ENCODE results near the gene PCDHGB3.
"Not testable (repeated sequence)": the region's sequence is repeated elsewhere in the genome, so short reads cannot be mapped to it uniquely, and the experiment has no call there.

Gene PCDHGB3

DNA sequence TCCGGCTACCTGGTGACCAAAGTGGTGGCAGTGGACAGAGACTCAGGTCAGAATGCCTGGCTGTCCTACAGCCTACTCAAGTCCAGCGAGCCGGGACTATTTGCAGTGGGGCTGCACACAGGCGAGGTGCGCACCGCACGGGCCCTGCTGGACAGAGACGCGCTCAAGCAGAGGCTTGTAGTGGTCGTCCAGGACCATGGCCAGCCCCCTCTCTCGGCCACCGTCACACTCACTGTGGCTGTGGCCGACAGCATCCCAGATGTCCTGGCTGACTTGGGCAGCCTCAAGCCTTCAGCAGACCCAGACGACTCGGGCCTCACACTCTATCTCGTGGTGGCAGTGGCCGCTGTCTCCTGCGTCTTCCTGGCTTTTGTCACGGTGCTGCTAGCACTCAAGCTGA lies 13.1 kb upstream of the PCDHGB3 start:
- no peak for DNase-seq (ENCODE audit: low read depth in 2 of 2)

DNA sequence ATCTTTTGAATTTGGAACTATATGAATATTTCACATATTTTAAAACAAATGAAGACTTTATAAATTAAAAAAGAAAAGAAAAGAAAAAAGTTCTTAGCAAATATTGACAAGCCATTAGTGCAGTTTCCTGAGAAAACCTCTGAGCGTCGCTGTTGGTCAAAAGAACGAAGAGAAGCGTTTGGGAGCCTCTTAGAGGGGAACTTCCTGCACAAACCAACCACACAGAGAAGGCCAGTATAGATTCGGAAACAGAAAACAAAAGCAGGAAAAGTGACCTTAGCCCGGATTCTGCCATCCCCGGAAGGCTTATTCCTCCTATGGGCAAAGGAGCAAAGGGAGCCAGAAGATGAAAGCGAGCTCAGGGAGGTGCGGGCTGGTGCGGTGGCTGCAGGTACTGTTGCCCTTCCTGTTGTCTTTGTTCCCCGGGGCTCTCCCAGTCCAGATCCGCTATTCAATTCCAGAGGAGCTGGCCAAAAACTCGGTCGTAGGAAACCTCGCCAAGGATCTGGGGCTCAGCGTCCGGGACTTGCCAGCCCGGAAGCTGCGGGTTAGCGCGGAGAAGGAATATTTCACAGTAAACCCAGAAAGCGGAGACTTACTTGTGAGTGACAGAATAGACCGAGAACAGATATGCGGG lies 10.1 kb upstream of the PCDHGB3 start, which contains the start of gene PCDHGB2:
Gene PCDHGB2, plus strand, starts transcription at position 205 of the 637 bp plus-strand sequence. Its CDS starts 142 bp downstream, at position 347.
- DNase-seq (ENCODE audit: low read depth in 2 of 2): no peak

DNA sequence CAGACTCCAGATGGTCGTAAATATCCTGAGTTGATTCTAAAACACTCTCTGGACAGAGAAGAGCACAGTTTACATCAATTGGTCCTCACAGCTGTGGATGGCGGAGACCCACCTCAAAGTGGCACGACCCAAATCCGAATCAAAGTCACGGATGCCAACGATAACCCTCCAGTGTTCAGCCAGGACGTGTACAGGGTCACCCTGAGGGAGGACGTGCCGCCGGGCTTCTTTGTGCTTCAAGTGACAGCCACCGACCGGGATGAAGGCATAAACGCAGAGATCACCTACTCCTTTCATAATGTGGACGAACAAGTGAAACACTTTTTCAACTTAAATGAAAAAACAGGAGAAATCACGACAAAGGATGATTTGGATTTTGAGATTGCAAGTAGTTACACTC lies 9.4 kb upstream of the PCDHGB3 start:
- DNase-seq (ENCODE audit: low read depth in 2 of 2): no peak

DNA sequence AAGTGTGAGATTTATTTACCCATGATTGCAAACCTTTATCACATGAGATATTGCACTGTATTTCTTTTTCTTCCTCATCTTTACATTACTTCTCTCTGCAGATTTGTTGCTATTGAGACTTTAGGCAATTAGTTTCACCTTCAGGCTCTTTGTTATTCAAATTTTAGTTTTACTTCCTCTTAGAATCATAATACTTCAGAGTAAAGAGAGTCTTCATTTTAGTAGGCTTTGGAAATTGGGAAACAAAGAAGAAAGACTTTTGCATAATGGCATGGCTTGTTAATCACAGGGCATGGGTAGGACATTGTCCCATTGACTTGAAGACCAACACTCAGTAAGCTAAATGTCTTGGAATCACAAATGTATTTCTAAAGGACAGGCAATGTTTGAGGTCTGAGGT lies 7.3 kb upstream of the PCDHGB3 start:
- no peak for DNase-seq (ENCODE audit: low read depth in 2 of 2)

DNA sequence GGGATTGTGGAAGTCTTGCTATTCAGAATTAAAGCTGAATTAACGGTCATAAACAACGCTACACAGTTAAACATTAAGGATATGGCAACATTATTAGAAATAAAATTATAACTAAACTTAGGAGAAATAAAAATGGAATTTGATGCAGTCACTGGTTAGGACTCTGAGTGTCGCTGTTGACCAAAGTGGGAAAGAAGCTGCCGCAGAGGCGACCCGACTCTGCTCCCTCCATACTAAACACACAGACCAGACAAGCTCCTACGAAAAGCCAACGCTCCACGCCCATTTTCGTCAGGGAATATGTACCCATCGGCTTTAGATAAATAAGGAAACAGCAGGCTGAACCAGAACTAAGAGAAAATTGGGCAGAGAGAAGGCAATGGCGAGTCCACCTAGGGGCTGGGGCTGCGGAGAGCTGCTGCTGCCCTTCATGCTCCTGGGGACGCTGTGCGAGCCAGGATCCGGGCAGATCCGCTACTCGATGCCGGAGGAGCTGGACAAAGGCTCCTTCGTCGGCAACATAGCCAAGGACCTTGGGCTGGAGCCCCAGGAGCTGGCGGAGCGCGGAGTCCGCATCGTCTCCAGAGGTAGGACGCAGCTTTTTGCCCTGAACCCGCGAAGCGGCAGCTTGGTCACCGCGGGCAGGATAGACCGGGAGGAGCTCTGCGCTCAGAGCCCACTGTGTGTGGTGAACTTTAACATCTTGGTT lies 5.9 kb upstream of the PCDHGB3 start, which contains the start of gene PCDHGA5:
Gene PCDHGA5, plus strand, starts transcription at position 211 of the 709 bp plus-strand sequence. Its CDS starts 169 bp downstream, at position 380.
- DNase-seq (ENCODE audit: low read depth in 2 of 2): no peak

DNA sequence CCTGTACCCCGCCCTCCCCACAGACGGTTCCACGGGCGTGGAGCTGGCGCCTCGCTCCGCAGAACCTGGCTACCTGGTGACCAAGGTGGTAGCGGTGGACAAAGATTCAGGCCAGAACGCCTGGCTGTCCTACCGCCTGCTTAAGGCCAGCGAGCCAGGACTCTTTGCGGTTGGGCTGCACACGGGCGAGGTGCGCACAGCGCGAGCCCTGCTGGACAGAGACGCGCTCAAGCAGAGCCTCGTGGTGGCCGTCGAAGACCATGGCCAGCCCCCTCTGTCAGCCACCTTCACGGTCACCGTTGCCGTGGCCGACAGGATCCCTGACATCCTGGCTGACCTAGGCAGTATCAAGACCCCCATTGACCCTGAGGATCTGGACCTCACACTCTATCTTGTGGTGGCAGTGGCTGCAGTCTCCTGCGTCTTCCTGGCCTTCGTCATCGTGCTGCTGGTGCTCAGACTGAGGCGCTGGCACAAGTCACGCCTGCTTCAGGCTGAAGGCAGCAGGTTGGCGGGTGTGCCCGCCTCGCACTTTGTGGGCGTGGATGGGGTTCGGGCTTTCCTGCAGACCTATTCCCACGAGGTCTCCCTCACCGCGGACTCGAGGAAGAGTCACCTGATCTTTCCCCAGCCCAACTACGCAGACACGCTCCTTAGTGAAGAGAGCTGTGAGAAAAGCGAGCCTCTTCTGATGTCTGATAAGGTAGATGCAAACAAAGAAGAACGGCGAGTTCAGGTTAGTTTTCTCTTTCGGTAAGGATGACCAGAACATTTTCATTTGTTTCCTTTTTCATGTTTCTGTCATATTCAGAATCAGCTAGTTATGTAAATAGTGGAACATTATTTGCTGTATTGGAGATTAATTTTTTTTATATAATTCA lies 3.8 kb upstream of the PCDHGB3 start:
- DNase-seq (ENCODE audit: low read depth in 2 of 2): no peak

DNA sequence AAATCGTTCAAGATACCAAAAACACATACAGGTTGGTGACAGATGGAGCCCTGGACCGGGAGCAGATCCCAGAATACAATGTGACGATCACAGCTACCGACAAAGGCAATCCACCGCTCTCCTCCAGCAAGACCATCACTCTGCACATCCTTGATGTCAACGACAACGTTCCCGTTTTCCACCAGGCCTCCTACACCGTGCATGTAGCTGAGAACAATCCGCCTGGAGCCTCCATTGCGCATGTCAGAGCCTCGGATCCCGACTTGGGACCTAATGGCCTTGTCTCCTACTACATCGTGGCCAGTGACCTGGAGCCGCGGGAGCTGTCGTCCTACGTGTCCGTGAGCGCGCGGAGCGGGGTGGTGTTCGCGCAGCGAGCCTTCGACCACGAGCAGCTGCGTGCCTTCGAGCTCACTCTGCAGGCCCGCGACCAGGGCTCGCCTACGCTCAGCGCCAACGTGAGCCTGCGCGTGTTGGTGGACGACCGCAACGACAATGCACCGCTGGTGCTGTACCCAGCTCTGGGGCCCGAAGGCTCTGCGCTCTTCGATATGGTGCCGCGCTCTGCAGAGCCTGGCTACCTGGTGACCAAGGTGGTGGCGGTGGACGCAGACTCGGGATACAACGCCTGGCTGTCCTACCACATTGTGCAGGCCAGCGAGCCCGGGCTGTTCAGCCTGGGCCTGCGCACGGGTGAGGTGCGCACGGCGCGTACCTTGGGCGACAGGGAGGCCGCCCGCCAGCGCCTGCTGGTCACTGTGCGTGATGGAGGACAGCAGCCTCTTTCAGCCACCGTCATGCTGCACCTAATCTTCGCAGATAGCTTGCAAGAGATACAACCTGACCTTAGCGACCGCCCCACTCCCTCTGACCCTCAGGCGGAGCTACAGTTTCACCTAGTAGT lies 1.8 kb downstream of the PCDHGB3 start:
- DNase-seq (ENCODE audit: low read depth in 2 of 2): no peak

DNA sequence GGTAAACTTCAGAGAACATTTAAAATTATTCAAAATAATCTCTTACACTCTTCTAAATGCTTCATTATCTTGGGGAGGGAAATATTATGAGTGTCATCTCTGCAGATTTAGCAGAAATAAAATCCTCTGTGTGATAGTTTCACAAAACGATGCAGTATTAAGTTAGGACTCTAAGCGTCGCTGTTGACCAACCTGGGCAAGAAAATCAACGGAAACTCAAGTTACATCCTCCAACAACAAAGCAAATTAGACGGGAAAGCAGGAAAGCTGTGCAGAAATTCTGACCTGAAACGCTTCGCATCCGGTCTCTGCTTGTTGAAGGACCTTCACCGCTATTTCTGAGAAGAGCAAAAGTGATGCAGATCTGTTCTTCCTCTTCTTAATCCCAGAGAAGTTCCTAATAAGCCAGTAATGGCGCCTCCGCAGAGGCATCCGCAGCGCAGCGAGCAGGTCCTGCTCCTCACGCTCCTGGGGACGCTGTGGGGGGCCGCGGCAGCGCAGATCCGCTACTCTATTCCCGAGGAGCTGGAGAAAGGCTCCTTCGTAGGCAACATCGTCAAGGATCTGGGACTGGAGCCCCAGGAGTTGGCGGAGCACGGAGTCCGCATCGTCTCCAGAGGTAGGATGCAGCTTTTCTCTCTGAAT lies 3.8 kb downstream of the PCDHGB3 start, which contains the start of gene PCDHGA6:
Gene PCDHGA6, plus strand, starts transcription at position 219 of the 645 bp plus-strand sequence. Its CDS starts 193 bp downstream, at position 412.
- no peak for DNase-seq (ENCODE audit: low read depth in 2 of 2)

DNA sequence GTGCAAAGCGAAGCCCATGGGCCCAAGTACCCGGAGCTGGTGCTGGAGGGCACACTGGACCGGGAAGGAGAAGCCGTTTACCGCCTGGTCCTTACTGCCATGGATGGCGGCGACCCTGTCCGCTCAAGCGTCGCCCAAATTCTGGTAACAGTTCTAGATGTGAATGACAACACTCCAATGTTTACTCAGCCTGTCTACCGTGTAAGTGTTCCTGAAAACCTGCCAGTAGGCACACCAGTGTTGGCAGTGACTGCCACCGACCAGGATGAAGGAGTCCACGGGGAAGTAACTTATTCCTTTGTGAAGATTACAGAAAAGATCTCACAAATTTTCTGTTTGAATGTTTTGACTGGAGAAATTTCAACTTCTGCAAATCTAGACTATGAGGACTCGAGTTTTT lies 4.6 kb downstream of the PCDHGB3 start:
- DNase-seq (ENCODE audit: low read depth in 2 of 2): no peak

DNA sequence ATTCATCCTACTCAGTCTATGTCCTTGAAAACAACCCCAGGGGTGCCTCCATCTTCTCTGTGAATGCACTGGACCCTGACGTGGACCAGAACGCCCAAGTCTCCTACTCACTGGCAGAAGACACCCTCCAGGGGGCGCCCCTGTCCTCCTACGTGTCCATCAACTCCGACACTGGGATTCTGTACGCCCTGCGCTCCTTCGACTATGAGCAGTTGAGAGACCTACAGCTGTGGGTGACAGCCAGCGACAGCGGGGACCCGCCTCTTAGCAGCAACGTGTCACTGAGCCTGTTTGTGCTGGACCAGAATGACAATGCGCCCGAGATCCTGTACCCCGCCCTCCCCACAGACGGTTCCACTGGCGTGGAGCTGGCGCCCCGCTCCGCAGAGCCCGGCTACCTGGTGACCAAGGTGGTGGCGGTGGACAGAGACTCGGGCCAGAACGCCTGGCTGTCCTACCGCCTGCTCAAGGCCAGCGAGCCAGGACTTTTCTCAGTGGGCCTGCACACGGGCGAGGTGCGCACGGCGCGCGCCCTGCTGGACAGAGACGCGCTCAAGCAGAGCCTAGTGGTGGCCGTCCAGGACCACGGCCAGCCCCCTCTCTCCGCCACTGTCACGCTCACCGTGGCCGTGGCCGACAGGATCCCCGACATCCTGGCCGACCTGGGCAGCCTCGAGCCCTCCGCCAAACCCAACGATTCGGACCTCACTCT lies 5.6 kb downstream of the PCDHGB3 start:
- not testable (repeated sequence) for DNase-seq (ENCODE audit: low read depth in 2 of 2)

DNA sequence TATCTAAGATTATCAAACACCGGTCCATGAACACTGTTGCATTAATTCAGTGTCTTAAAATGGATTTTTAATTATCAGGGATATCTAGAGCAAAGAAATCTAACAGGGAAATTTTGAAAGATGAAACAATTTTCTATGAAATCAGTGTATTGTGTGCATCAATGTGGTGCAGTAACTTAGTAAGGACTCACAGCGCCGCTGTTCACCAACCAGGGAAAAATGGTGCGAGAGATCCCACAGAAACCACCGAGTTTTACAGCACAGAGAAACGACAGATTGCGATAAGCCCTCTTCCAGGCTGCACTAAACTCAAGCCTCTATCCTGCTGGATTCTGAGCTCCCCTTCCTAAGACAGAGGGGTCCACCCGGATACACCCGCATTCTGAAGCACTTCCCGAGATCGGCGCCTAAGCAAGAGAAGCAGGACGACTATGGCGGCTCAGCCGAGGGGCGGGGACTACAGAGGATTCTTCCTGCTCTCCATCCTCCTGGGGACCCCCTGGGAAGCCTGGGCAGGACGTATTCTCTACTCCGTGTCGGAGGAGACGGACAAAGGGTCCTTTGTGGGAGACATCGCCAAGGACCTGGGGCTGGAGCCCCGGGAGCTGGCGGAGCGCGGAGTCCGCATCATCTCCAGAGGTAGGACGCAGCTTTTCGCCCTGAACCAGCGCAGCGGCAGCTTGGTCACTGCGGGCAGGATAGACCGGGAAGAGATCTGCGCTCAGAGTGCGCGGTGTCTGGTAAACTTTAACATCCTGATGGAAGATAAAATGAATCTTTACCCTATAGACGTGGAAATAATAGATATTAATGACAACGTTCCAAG lies 12.6 kb downstream of the PCDHGB3 start, which contains the start of gene PCDHGA7:
Gene PCDHGA7, plus strand, starts transcription at position 274 of the 826 bp plus-strand sequence. Its CDS starts 158 bp downstream, at position 432.
- DNase-seq (ENCODE audit: low read depth in 2 of 2): no peak

DNA sequence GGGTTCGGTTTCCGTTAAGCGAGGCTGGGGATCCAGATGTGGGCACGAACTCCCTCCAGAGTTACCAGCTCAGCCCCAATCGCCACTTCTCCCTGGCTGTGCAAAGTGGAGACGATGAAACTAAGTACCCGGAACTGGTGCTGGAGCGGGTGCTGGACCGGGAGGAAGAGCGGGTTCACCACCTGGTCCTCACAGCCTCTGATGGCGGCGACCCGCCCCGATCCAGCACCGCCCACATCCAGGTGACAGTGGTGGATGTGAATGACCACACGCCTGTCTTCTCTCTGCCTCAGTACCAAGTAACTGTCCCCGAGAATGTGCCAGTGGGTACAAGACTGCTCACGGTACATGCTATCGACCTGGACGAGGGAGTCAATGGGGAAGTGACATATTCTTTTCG lies 13.3 kb downstream of the PCDHGB3 start:
- DNase-seq (ENCODE audit: low read depth in 2 of 2): no peak

DNA sequence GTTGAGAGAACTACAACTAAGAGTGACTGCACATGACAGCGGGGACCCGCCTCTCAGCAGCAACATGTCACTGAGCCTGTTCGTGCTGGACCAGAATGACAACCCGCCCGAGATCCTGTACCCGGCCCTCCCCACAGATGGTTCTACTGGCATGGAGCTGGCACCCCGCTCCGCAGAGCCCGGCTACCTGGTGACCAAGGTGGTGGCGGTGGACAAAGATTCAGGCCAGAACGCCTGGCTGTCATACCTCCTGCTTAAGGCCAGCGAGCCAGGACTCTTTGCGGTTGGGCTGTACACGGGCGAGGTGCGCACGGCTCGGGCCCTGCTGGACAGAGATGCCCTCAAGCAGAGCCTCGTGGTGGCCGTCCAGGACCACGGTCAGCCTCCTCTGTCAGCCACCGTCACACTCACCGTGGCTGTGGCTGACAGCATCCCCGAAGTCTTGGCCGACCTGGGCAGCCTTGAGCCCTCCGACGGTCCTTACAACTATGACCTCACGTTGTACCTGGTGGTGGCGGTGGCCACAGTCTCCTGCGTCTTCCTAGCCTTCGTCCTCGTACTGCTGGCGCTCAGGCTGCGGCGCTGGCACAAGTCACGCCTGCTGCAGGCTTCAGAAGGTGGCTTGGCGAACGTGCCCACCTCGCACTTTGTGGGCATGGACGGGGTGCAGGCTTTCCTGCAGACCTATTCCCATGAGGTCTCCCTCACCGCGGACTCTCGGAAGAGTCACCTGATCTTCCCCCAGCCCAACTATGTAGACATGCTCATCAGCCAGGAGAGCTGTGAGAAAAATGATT lies 14.6 kb downstream of the PCDHGB3 start:
- DNase-seq (ENCODE audit: low read depth in 2 of 2): no peak

DNA sequence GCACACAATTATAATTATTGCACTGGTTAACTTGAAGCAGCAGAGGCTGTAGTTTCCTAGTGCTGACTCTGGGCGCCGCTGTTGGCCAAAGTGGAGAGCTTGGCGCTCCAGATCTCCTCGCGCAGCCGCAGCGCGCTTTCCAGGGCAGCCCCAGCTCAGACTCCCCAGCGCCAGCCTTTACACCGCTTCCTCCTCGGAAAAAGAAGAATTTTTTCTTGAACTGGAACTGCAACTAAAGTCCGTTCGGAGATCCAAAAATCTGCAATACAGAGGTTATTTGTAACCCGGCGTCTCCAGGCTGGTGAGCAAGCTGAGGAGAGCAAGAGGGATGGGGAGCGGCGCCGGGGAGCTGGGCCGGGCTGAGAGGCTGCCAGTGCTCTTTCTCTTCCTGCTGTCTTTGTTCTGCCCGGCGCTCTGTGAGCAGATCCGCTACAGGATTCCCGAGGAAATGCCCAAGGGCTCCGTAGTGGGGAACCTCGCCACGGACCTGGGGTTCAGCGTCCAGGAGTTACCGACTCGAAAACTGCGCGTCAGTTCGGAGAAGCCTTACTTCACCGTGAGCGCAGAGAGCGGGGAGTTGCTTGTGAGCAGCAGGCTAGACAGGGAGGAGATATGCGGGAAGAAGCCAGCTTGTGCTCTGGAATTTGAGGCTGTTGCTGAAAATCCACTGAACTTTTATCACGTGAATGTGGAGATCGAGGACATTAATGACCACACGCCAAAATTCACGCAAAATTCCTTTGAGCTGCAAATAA lies 17.7 kb downstream of the PCDHGB3 start, which contains the start of gene PCDHGB4:
Gene PCDHGB4, plus strand, starts transcription at position 142 of the 755 bp plus-strand sequence. Its CDS starts 187 bp downstream, at position 329.
- DNase-seq (ENCODE audit: low read depth in 2 of 2): not testable (repeated sequence)

DNA sequence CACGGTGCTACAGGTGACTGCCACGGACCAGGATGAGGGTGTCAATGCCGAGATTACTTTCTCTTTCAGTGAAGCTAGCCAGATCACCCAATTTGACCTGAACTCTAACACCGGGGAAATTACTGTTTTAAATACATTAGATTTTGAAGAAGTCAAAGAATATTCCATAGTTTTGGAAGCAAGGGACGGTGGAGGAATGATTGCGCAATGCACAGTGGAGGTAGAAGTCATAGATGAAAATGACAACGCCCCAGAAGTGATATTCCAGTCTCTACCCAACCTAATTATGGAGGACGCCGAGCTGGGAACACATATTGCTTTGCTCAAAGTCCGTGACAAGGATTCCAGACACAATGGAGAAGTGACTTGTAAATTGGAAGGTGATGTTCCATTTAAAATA lies 18.6 kb downstream of the PCDHGB3 start:
- no peak for DNase-seq (ENCODE audit: low read depth in 2 of 2)

DNA sequence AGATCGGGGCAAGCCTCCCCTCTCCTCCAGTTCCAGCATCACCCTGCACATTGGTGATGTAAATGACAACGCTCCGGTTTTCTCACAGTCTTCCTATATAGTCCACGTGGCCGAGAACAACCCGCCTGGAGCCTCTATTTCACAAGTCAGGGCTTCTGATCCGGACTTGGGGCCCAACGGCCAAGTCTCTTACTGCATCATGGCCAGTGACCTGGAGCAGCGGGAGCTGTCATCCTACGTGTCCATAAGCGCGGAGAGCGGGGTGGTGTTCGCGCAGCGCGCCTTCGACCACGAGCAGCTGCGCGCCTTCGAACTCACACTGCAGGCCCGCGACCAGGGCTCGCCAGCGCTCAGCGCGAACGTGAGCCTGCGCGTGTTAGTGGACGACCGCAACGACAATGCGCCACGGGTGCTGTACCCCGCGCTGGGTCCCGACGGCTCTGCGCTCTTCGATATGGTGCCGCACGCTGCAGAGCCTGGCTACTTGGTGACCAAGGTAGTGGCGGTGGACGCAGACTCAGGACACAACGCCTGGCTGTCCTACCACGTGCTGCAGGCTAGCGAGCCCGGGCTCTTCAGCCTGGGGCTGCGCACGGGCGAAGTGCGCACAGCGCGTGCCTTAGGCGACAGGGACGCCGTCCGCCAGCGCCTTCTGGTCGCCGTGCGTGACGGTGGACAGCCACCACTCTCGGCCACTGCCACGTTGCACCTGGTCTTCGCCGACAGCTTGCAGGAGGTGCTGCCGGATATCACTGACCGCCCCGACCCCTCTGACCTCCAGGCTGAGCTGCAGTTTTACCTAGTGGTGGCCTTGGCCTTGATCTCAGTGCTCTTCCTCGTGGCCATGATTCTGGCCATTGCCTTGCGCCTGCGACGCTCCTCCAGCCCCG lies 19.4 kb downstream of the PCDHGB3 start:
- DNase-seq (ENCODE audit: low read depth in 2 of 2): no peak

All from activated CD8-positive, alpha-beta memory T cell treated with anti-CD3 and anti-CD28 coated beads for 4 hours (primary cell).